Measurements from ENCODE around the gene XIRP2.

Gene XIRP2

DNA sequence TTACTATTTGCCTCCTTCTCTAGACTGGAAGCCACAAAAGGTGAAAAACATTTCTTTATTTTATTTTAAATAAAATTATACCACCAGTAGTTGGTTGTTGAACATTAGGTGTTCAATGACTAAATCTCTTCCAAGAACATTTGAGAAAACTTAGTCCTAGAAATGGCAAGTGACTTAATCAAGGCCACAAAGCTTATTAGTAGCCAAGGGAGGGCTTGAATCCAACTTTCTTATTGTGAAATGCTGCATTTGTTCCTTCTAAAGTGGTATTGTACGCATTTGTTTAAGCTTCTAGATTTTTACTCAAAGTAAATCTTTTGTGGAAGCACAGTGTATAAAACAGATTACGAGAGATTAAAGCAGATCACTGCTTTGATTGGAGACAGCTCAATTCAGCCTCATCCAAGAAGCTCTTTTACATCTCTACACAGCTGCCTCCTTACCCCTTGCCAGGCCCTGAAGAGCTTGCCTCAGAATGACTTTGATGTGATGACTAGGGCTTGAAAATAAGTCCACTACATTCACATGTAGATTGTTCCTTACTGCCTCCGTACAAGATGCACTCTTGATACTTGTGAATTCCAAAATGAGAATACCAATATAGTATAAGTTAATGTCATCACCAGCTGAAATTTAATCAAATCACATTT is 244.8 kb downstream of the XIRP2 start:
- no peak overlapping the region for H3K27ac Mint-ChIP-seq
- H3K4me1 Mint-ChIP-seq, result peaks cover 8% of the 10 kb centered on the region
- H3K9me3 Mint-ChIP-seq, result no peaks in the 10 kb centered on the region
- H3K4me3 Mint-ChIP-seq, result no peak overlapping the region
- no peak for TF ChIP-seq CTCF (IDR thresholded peaks at IDR 0.05)
- H3K36me3 Mint-ChIP-seq (ENCODE audit: low read depth), result no peaks in the 10 kb centered on the region
- no peak for DNase-seq
- no peaks in the 10 kb centered on the region for H3K27me3 Mint-ChIP-seq (ENCODE audit: low read depth, poor library complexity)

DNA sequence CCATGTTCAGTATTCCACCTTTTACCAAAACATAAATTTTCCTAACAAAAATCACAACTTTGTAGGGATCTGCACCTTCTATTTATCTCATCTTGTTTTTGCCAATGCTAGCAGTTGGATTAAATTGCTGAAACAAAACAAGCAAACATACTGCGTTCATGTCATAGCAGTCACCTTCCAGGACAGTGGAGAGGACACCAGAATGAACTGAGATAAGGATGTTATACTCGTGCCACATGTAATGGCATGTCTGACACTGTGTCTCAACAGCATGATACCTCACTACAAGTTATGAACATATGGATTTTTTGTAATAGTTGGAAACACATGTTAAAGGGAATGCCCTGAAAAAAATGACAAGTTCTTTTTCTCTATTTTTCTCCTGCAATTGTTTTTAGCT is 245.3 kb downstream of the XIRP2 start:
- TF ChIP-seq CTCF (IDR thresholded peaks at IDR 0.05), result no peak
- Mint-ChIP-seq H3K27ac (no peak overlapping the region), H3K4me1 (peaks cover 8% of the 10 kb centered on the region), H3K9me3 (no peaks in the 10 kb centered on the region), H3K27me3 (ENCODE audit: low read depth, poor library complexity) (no peaks in the 10 kb centered on the region), H3K36me3 (ENCODE audit: low read depth) (no peaks in the 10 kb centered on the region), H3K4me3 (no peak overlapping the region)
- DNase-seq, result no peak

GRCh38 chr2:167134381-167135072 is 246.2 kb downstream of the XIRP2 start:
- no peak overlapping the region for H3K27ac Mint-ChIP-seq

GRCh38 chr2:167135706-167136105 is 247.4 kb downstream of the XIRP2 start:
- TF ChIP-seq CTCF (IDR thresholded peaks at IDR 0.05), result no peak
- Mint-ChIP-seq H3K27ac (peak overlapping the region; percentile 67), H3K4me1 (peaks cover 14% of the 10 kb centered on the region), H3K27me3 (ENCODE audit: low read depth, poor library complexity) (peaks cover 3% of the 10 kb centered on the region), H3K4me3 (no peak overlapping the region), H3K9me3 (no peaks in the 10 kb centered on the region), H3K36me3 (ENCODE audit: low read depth) (no peaks in the 10 kb centered on the region)
- DNase-seq, result no peak

More at GRCh38 chr2:167134381-167135072, 246.2 kb downstream of the XIRP2 start:
- no peaks in the 10 kb centered on the region for H3K27me3 Mint-ChIP-seq (ENCODE audit: low read depth, poor library complexity)
- no peak overlapping the region for H3K4me3 Mint-ChIP-seq
- H3K9me3 Mint-ChIP-seq, result no peaks in the 10 kb centered on the region
- TF ChIP-seq CTCF (IDR thresholded peaks at IDR 0.05), result no peak
- H3K4me1 Mint-ChIP-seq, result peaks cover 8% of the 10 kb centered on the region
- DNase-seq, result no peak
- H3K36me3 Mint-ChIP-seq (ENCODE audit: low read depth), result no peaks in the 10 kb centered on the region

DNA sequence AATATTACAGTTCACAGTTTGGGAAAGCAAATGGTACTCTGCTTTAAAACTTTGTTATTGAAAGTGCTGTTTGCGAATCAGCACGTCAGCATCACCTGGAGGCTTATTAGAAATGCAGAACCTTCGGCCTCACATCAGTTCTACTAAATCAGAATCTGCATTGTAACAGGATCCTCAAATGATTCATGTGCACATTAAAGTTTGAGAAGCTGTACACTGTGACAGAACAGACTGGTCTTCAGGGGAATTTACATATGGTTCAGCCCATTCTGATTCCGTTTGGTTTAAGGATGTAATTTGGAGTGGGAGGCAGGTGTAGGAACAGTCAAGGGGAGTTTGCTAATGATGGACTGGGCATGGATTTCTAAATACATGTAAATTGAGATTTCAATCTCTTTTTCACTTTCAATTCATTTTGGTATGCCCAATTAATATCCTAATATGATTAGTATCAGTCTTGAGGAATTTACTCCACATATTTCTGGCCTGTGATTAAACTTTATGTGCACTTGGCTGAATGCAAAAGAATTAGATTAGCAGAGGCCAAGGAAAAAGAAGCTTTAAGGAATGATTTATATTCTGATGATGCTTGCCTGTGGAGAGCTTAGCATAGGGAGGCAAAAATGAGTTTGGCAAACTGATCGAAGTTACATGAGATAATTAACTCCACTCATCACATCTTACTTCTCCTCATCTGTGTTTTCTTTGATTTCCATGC is 248.8 kb downstream of the XIRP2 start:
- peaks cover 15% of the 10 kb centered on the region for H3K4me1 Mint-ChIP-seq
- H3K27ac Mint-ChIP-seq, result no peak overlapping the region
- no peaks in the 10 kb centered on the region for H3K36me3 Mint-ChIP-seq (ENCODE audit: low read depth)
- no peak overlapping the region for H3K4me3 Mint-ChIP-seq
- H3K27me3 Mint-ChIP-seq (ENCODE audit: low read depth, poor library complexity), result peaks cover 3% of the 10 kb centered on the region
- DNase-seq, result no peak
- TF ChIP-seq CTCF (IDR thresholded peaks at IDR 0.05), result no peak
- H3K9me3 Mint-ChIP-seq, result no peaks in the 10 kb centered on the region

Data from nephron progenitor cell (in vitro differentiated cells).